Panc1 (cell line): ENCODE results near the gene PYGO2. TPM values are rescaled to one million over a fixed set of nuclear protein-coding genes. Genes with fewer than 3 reads are reported as not detected.
"Not testable (repeated sequence)": the region's sequence is repeated elsewhere in the genome, so short reads cannot be mapped to it uniquely, and the experiment has no call there.

Experiments used
- ATAC-seq: fragments of 200-7000 bp; cut with Tn5 transposase; 2 replicates; pipeline ENCODE4 v1.9.1; 2020; ENCODE audit warnings: mild to moderate bottlenecking, moderate library complexity
- BruUV-seq: library from RNA; stranded (reverse); fragments of 400-500 nt; replicated peaks from 2 replicates; lab custom pipeline; 2021; lab: Mats Ljungman, UMichigan
- CTCF ChIA-PET: fragments of 300-600 bp; sonication (Branson Sonifier 250); formaldehyde crosslinking; loops from one replicate; lab custom pipeline; 2022; ENCODE audit warnings: antibody characterized with exemption; lab: Charles Lee
- POLR2A ChIA-PET: fragments of 300-600 bp; sonication (Branson Sonifier 250); formaldehyde crosslinking; loops from one replicate; lab custom pipeline; 2022; ENCODE audit warnings: antibody characterized with exemption; lab: Charles Lee
- DNase-seq: peaks from one replicate; pipeline ENCODE4 v3.0.0-alpha.2; 2010; ENCODE audit warnings: low read depth, low spot score
- H3K27ac ChIP-seq: 2 replicates; pipeline ENCODE4 v1.5.1; 2011; ENCODE audit warnings: mild to moderate bottlenecking, low read length, inconsistent platforms
- H3K27me3 ChIP-seq: fragments of 200-500 bp; sonication (Bioruptor generic); 2 replicates; pipeline ENCODE4 v1.6.0; 2014; ENCODE audit warnings: low read length, inconsistent platforms; ENCODE audit not compliant: control insufficient read depth, insufficient read depth
- H3K36me3 ChIP-seq: fragments of 200-500 bp; sonication (Bioruptor generic); 2 replicates; pipeline ENCODE4 v1.5.1; 2014; ENCODE audit warnings: inconsistent platforms, mild to moderate bottlenecking, low read length, moderate library complexity; ENCODE audit not compliant: control insufficient read depth, insufficient read depth
- H3K4me1 ChIP-seq: 2 replicates; pipeline ENCODE4 v1.5.1; 2011; ENCODE audit warnings: inconsistent platforms, mild to moderate bottlenecking, low read length, moderate library complexity; ENCODE audit not compliant: control insufficient read depth, insufficient read depth
- H3K4me3 ChIP-seq, 2 experiments: 2 replicates each; pipeline ENCODE4 v1.5.1; 2011 to 2012; ENCODE audit warnings: low read depth in 2 of 2, low read length in 2 of 2, mild to moderate bottlenecking in 2 of 2, inconsistent platforms in 1 of 2, moderate library complexity in 1 of 2
- H3K9me3 ChIP-seq: fragments of 200-500 bp; sonication (Bioruptor generic); 2 replicates; pipeline ENCODE4 v1.5.1; 2014; ENCODE audit warnings: low read depth, mild to moderate bottlenecking, inconsistent platforms, low read length, moderate library complexity; ENCODE audit not compliant: control insufficient read depth, insufficient read depth
- CTCF ChIP-seq: fragments of 450-650 bp; IDR thresholded peaks from 2 replicates; pipeline ENCODE4 v1.5.1; 2017; ENCODE audit warnings: mild to moderate bottlenecking
- POLR2AphosphoS5 ChIP-seq: IDR thresholded peaks from 2 replicates; pipeline ENCODE4 v1.6.1; 2012; ENCODE audit warnings: mild to moderate bottlenecking, low read depth, low read length, moderate library complexity
- REST ChIP-seq, 2 experiments: IDR thresholded peaks; 2 replicates each; pipeline ENCODE4 v1.6.1; 2011 to 2012; ENCODE audit warnings: low read depth in 2 of 2, control low read depth in 1 of 2, low read length in 1 of 2, mild to moderate bottlenecking in 1 of 2, moderate library complexity in 1 of 2; ENCODE audit not compliant: insufficient read depth in 1 of 2
- SIN3A ChIP-seq: IDR thresholded peaks from 2 replicates; pipeline ENCODE4 v1.6.1; 2012; ENCODE audit warnings: low read depth, mild to moderate bottlenecking, low read length, moderate library complexity, borderline replicate concordance; ENCODE audit not compliant: insufficient read depth
- TCF7L2 ChIP-seq: IDR thresholded peaks from 2 replicates; pipeline ENCODE4 v1.6.1; 2011; ENCODE audit warnings: mild to moderate bottlenecking, low read depth, low read length, inconsistent platforms
- in situ Hi-C: cut with HindIII; loops from 2 replicates; pipeline ENCODE4 v1.10.0; 2016; ENCODE audit warnings: low sequenced_read_pairs, low pct_unique_long_range_greater_than_20kb
- intact Hi-C: fragments of 100-400 bp; cut with micrococcal nuclease; formaldehyde crosslinking; loops from one replicate; pipeline ENCODE4 v1.10.0; 2022; ENCODE audit not compliant: unreplicated experiment
- total RNA-seq: library from RNA; stranded (reverse); gene quantifications from one replicate; pipeline ENCODE4 v1.2.1, GENCODE V29; 2021; ENCODE audit not compliant: unreplicated experiment

The PYGO2 gene
- total RNA-seq, 1 experiment from 2014 or later, result 41.1 TPM

- Histone ChIP-seq H3K27me3 (no peaks in the 10 kb centered on the region), H3K27ac (peak overlapping the region; percentile 37; the same call in 1 of the 2 replicates), H3K4me1 (peaks cover 29% of the 10 kb centered on the region), H3K9me3 (no peaks in the 10 kb centered on the region), H3K36me3 (peaks cover 13% of the 10 kb centered on the region), H3K4me3 (no peak overlapping the region)
- ATAC-seq (no peak), DNase-seq (no peak)
- POLR2A ChIA-PET, result no interaction called here
- in situ Hi-C loops, result no loop called here
- no peak for TF ChIP-seq POLR2AphosphoS5
- no peak for TF ChIP-seq REST (IDR thresholded peaks at IDR 0.05; ENCODE audit: insufficient read depth in 1 of 2, low read depth in 2 of 2, low read length in 1 of 2)
- TF ChIP-seq TCF7L2, result no peak
- no peak for TF ChIP-seq SIN3A
- no peak for TF ChIP-seq CTCF
- intact Hi-C loops, result no loop called here
- BruUV-seq, result no TSS peak
- CTCF ChIA-PET, result no interaction called here
Observed at GRCh38 chr1:154978360-154978759, 16.8 kb upstream of the PYGO2 start.

GRCh38 chr1:154977762-154978161 is 16.2 kb upstream of the PYGO2 start:
- CTCF ChIA-PET, result not testable (repeated sequence)
- H3K4me1 ChIP-seq, result peaks cover 32% of the 10 kb centered on the region

GRCh38 chr1:154975409-154976059 is 14.0 kb upstream of the PYGO2 start:
- Histone ChIP-seq H3K27me3 (no peaks in the 10 kb centered on the region), H3K9me3 (no peaks in the 10 kb centered on the region), H3K36me3 (peaks cover 11% of the 10 kb centered on the region), H3K27ac (peak overlapping the region; percentile 98), H3K4me3 (peak overlapping the region; percentile 77 to 88), H3K4me1 (peaks cover 44% of the 10 kb centered on the region)
- intact Hi-C loops, result no loop called here
- in situ Hi-C loops, result no loop called here
- ATAC-seq, result no peak
- ChIA-PET POLR2A (interaction anchor here (0.7 kb wide), 1 partner anchor 21 kb away, joined by 3 read pairs; no protein-coding TSS in a partner anchor), CTCF (interaction anchor here (1.0 kb wide), 1 partner anchor 42 kb away, joined by 3 read pairs; no protein-coding TSS in a partner anchor)
- BruUV-seq, result TSS peak; percentile 87
- TF ChIP-seq TCF7L2 (no peak), REST (IDR thresholded peaks at IDR 0.05; ENCODE audit: insufficient read depth in 1 of 2, low read depth in 2 of 2, low read length in 1 of 2) (no peak), CTCF (no peak), SIN3A (no peak), POLR2AphosphoS5 (no peak)
- DNase-seq, result no peak

More at GRCh38 chr1:154977762-154978161, 16.2 kb upstream of the PYGO2 start:
- DNase-seq, intact Hi-C loops, H3K9me3 ChIP-seq, in situ Hi-C loops, ATAC-seq, H3K27me3 ChIP-seq, H3K4me3 ChIP-seq, POLR2A ChIA-PET, BruUV-seq: not testable (repeated sequence)
- H3K36me3 ChIP-seq, result peaks cover 13% of the 10 kb centered on the region
- peak overlapping the region; percentile 98 for H3K27ac ChIP-seq
